Lower lobe of right lung (tissue), 2 donors: ENCODE measurements around the gene TARS1. TPM values are rescaled to one million over a fixed set of nuclear protein-coding genes. Genes with fewer than 3 reads are reported as not detected.

Experiments
- ATAC-seq, 2 donors: fragments of 200-7000 bp; cut with Tn5 transposase; one replicate each; pipeline ENCODE4 v1.9.1; 2020 to 2022; ENCODE audit warnings: mild to moderate bottlenecking in 2 of 2, moderate library complexity in 2 of 2
- DNase-seq: peaks from one replicate; pipeline ENCODE4 v3.0.0-alpha.2; 2020
- H3K27ac ChIP-seq: fragments of 200-600 bp; one replicate; pipeline ENCODE4 v1.8.0; 2022
- H3K27me3 ChIP-seq: fragments of 200-600 bp; one replicate; pipeline ENCODE4 v1.8.0; 2022; ENCODE audit warnings: low read depth
- H3K36me3 ChIP-seq: fragments of 200-600 bp; one replicate; pipeline ENCODE4 v1.8.0; 2022; ENCODE audit warnings: mild to moderate bottlenecking
- H3K4me1 ChIP-seq: fragments of 200-600 bp; one replicate; pipeline ENCODE4 v1.8.0; 2022
- H3K4me3 ChIP-seq: fragments of 200-600 bp; one replicate; pipeline ENCODE4 v1.8.0; 2022; ENCODE audit warnings: mild to moderate bottlenecking
- H3K9me3 ChIP-seq: fragments of 200-600 bp; one replicate; pipeline ENCODE4 v1.8.0; 2022
- CTCF ChIP-seq: fragments of 200-600 bp; IDR thresholded peaks from one replicate; pipeline ENCODE4 v1.8.0; 2022; ENCODE audit warnings: antibody characterized with exemption, mild to moderate bottlenecking
- intact Hi-C: fragments of 100-400 bp; cut with DNase I; formaldehyde crosslinking; loops from one replicate; pipeline ENCODE4 v1.11.0; 2022
- total RNA-seq: library from RNA; stranded (reverse); fragmentation: NEBNext Ultra II Directional; extraction: Animal tissue kit (Norgen Biotek cat#: 25700); gene quantifications from one replicate; pipeline ENCODE4 v1.2.1, GENCODE V29; 2021
- donor health status: DM: no; HTN: yes; CAD: no; lungs with severe emphysema.

TARS1 gene
- total RNA-seq, 1 donor from 2014 or later: 93.9 TPM

- H3K4me1 ChIP-seq: no peaks in the 10 kb centered on the region
- H3K27ac ChIP-seq: no peak overlapping the region
- no peaks in the 10 kb centered on the region for H3K9me3 ChIP-seq
- H3K4me3 ChIP-seq: no peak overlapping the region
- DNase-seq (no peak), ATAC-seq (no peak)
- TF ChIP-seq CTCF: no peak
- H3K36me3 ChIP-seq: peaks cover 40% of the 10 kb centered on the region
- intact Hi-C loops: no loop called here
- H3K27me3 ChIP-seq: no peaks in the 10 kb centered on the region
Measured at GRCh38 chr5:33475706-33476105, 34.9 kb downstream of the TARS1 start.

DNA sequence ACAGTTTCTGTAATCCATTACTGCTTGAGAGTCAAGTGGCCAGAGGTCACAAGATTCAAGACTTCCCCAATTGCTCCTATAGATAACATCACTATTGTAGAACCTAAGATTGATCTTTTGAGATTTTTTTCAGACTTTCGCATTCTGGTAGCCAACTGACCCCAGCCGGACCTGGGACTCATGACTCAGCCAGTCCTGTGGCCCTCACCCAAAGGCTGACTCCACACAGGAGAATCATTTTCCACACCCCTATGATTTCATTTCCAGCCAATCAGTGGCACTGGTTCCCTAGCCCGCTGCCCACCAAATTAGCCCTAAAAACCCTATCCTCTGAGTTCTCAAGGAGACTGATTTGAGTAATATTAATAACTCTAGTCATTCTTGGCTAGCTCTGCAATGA is 36.2 kb downstream of the TARS1 start:
- Histone ChIP-seq H3K9me3 (no peaks in the 10 kb centered on the region), H3K4me1 (no peaks in the 10 kb centered on the region), H3K36me3 (peaks cover 27% of the 10 kb centered on the region), H3K27ac (no peak overlapping the region), H3K27me3 (no peaks in the 10 kb centered on the region), H3K4me3 (no peak overlapping the region)
- ATAC-seq: no peak
- DNase-seq: no peak
- TF ChIP-seq CTCF: no peak
- intact Hi-C loops: no loop called here

- no peak overlapping the region for H3K4me3 ChIP-seq
- H3K9me3 ChIP-seq: no peaks in the 10 kb centered on the region
- DNase-seq (no peak), ATAC-seq (no peak)
- H3K36me3 ChIP-seq: peaks cover 19% of the 10 kb centered on the region
- intact Hi-C loops: no loop called here
- no peaks in the 10 kb centered on the region for H3K4me1 ChIP-seq
- no peak overlapping the region for H3K27ac ChIP-seq
- no peak for TF ChIP-seq CTCF
- no peaks in the 10 kb centered on the region for H3K27me3 ChIP-seq
Measured at GRCh38 chr5:33477816-33478215, 37.1 kb downstream of the TARS1 start.

- DNase-seq (no peak), ATAC-seq (no peak)
- H3K9me3 ChIP-seq: no peaks in the 10 kb centered on the region
- H3K4me1 ChIP-seq: no peaks in the 10 kb centered on the region
- H3K27me3 ChIP-seq: no peaks in the 10 kb centered on the region
- TF ChIP-seq CTCF: no peak
- no peak overlapping the region for H3K4me3 ChIP-seq
- H3K36me3 ChIP-seq: peaks cover 18% of the 10 kb centered on the region
- intact Hi-C loops: no loop called here
- no peak overlapping the region for H3K27ac ChIP-seq
Measured at GRCh38 chr5:33479311-33479710, 38.5 kb downstream of the TARS1 start.

- DNase-seq: no peak
- Histone ChIP-seq H3K4me1 (no peaks in the 10 kb centered on the region), H3K36me3 (peaks cover 11% of the 10 kb centered on the region), H3K4me3 (no peak overlapping the region), H3K27ac (no peak overlapping the region), H3K27me3 (no peaks in the 10 kb centered on the region), H3K9me3 (no peaks in the 10 kb centered on the region)
- intact Hi-C loops: no loop called here
- ATAC-seq: no peak
- TF ChIP-seq CTCF: no peak
Measured at GRCh38 chr5:33480876-33481275, 40.1 kb downstream of the TARS1 start.

GRCh38 chr5:33482335-33482734 is 41.6 kb downstream of the TARS1 start:
- H3K4me3 ChIP-seq: no peak overlapping the region
- intact Hi-C loops: no loop called here
- H3K27me3 ChIP-seq: no peaks in the 10 kb centered on the region
- H3K27ac ChIP-seq: no peak overlapping the region
- H3K4me1 ChIP-seq: no peaks in the 10 kb centered on the region
- H3K9me3 ChIP-seq: no peaks in the 10 kb centered on the region
- ATAC-seq (no peak), DNase-seq (no peak)
- TF ChIP-seq CTCF: no peak
- peaks cover 1% of the 10 kb centered on the region for H3K36me3 ChIP-seq
